ENCODE results near the gene EDAR. TPM values are rescaled to one million over a fixed set of nuclear protein-coding genes. Genes with fewer than 3 reads are reported as not detected.

The EDAR gene
- total and polyA plus RNA-seq, 10 of the 15 experiments (the other 5 are each of a cell fraction or from before 2014, with no cell fraction given) = 0.04 TPM; not detected in 9

GRCh38 chr2:108884619-108885018 is 104.4 kb downstream of the EDAR start (continued):
- TF ChIP-seq USF1 (IDR thresholded peaks at IDR 0.05; ENCODE audit: borderline replicate concordance, extremely low read length, insufficient read depth, low read depth, low read length) (no peak), IKZF2 (IDR thresholded peaks at IDR 0.05) (no peak), IRF3 (IDR thresholded peaks at IDR 0.05) (no peak)
- TF ChIP-seq, protein P1, sequence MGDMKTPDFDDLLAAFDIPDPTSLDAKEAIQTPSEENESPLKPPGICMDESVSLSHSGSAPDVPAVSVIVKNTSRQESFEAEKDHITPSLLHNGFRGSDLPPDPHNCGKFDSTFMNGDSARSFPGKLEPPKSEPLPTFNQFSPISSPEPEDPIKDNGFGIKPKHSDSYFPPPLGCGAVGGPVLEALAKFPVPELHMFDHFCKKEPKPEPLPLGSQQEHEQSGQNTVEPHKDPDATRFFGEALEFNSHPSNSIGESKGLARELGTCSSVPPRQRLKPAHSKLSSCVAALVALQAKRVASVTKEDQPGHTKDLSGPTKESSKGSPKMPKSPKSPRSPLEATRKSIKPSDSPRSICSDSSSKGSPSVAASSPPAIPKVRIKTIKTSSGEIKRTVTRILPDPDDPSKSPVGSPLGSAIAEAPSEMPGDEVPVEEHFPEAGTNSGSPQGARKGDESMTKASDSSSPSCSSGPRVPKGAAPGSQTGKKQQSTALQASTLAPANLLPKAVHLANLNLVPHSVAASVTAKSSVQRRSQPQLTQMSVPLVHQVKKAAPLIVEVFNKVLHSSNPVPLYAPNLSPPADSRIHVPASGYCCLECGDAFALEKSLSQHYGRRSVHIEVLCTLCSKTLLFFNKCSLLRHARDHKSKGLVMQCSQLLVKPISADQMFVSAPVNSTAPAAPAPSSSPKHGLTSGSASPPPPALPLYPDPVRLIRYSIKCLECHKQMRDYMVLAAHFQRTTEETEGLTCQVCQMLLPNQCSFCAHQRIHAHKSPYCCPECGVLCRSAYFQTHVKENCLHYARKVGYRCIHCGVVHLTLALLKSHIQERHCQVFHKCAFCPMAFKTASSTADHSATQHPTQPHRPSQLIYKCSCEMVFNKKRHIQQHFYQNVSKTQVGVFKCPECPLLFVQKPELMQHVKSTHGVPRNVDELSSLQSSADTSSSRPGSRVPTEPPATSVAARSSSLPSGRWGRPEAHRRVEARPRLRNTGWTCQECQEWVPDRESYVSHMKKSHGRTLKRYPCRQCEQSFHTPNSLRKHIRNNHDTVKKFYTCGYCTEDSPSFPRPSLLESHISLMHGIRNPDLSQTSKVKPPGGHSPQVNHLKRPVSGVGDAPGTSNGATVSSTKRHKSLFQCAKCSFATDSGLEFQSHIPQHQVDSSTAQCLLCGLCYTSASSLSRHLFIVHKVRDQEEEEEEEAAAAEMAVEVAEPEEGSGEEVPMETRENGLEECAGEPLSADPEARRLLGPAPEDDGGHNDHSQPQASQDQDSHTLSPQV (IDR thresholded peaks at IDR 0.05) = no peak

DNA sequence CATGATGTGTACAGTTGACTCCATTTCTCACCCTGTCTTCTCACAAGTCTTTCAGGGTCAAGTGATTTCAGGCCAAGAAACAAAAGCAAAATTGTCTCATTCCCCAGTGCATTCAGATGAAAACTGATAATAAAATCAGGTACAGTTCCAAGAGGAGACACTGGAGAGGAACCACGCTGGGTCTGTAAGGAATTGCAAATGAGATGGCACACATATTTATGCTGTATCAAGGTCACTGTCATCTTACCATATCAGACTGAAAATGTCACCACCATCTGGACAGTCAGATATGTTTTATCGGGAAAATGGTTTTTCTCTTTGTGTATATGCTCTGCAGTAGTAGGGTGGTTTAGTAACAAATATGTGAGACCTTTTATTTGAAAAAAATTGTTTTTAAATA is 110.7 kb downstream of the EDAR start:
- H3K27me3 ChIP-seq (replicated peaks in 1 of 2; ENCODE audit: control insufficient read depth in 2 of 2, insufficient read depth in 2 of 2, low read length in 1 of 2) = no peaks in the 10 kb centered on the region
- ChIA-PET CTCF (no interaction called here), POLR2A (no interaction called here), RAD21 (ENCODE audit: unreplicated experiment) (no interaction called here), SMC1A (ENCODE audit: uncharacterized antibody, unreplicated experiment) (interaction anchor here (1.3 kb wide), 1 partner anchor 10 kb away, joined by 3 read pairs; no protein-coding TSS in a partner anchor)
- H3K4me1 ChIP-seq (ENCODE audit: control insufficient read depth, insufficient read depth, low read length) = no peaks in the 10 kb centered on the region
- no peaks in the 10 kb centered on the region for H4K20me1 ChIP-seq (ENCODE audit: control insufficient read depth, insufficient read depth)
- in situ Hi-C loops (cut with MboI) (no loop called here), intact Hi-C loops (cut with micrococcal nuclease; ENCODE audit: unreplicated experiment) (no loop called here)
- no peak overlapping the region for H2AFZ ChIP-seq (ENCODE audit: control insufficient read depth, low read depth, low read length)
- no peak for ATAC-seq
- H3K4me2 ChIP-seq (ENCODE audit: control insufficient read depth, insufficient read depth) = no peak overlapping the region
- H3K36me3 ChIP-seq (ENCODE audit: control insufficient read depth in 2 of 2, insufficient read depth in 2 of 2, low read length in 1 of 2) = no peaks in the 10 kb centered on the region
- BruUV-seq (replicated peaks) = no TSS peak
- no peak overlapping the region for H3K4me3 ChIP-seq
- H3K9me3 ChIP-seq (replicated peaks; ENCODE audit: control insufficient read depth, insufficient read depth, low read length) = peaks cover 2% of the 10 kb centered on the region; the same call in 1 of the 3 replicates
- H3K27ac ChIP-seq (ENCODE audit: control insufficient read depth, insufficient read depth) = no peak overlapping the region
- DNase-seq (ENCODE audit: low read depth, low spot score) = no peak
- 50% methylated on average over 2 of the region's 2 CpGs for WGBS (ENCODE audit: insufficient coverage, insufficient replicate concordance, low lambda C conversion rate, missing lambda C conversion rate)
- no peak for FAIRE-seq
- H3K79me2 ChIP-seq (ENCODE audit: control insufficient read depth, insufficient read depth, low read length) = no peaks in the 10 kb centered on the region
- H3K9ac ChIP-seq (ENCODE audit: control insufficient read depth, insufficient read depth, low read length) = no peak overlapping the region
- TF ChIP-seq, protein P2, sequence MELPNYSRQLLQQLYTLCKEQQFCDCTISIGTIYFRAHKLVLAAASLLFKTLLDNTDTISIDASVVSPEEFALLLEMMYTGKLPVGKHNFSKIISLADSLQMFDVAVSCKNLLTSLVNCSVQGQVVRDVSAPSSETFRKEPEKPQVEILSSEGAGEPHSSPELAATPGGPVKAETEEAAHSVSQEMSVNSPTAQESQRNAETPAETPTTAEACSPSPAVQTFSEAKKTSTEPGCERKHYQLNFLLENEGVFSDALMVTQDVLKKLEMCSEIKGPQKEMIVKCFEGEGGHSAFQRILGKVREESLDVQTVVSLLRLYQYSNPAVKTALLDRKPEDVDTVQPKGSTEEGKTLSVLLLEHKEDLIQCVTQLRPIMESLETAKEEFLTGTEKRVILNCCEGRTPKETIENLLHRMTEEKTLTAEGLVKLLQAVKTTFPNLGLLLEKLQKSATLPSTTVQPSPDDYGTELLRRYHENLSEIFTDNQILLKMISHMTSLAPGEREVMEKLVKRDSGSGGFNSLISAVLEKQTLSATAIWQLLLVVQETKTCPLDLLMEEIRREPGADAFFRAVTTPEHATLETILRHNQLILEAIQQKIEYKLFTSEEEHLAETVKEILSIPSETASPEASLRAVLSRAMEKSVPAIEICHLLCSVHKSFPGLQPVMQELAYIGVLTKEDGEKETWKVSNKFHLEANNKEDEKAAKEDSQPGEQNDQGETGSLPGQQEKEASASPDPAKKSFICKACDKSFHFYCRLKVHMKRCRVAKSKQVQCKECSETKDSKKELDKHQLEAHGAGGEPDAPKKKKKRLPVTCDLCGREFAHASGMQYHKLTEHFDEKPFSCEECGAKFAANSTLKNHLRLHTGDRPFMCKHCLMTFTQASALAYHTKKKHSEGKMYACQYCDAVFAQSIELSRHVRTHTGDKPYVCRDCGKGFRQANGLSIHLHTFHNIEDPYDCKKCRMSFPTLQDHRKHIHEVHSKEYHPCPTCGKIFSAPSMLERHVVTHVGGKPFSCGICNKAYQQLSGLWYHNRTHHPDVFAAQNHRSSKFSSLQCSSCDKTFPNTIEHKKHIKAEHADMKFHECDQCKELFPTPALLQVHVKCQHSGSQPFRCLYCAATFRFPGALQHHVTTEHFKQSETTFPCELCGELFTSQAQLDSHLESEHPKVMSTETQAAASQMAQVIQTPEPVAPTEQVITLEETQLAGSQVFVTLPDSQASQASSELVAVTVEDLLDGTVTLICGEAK (IDR thresholded peaks at IDR 0.05; ENCODE audit: borderline replicate concordance) = no peak
- TF ChIP-seq ZNF24 (IDR thresholded peaks at IDR 0.05) (no peak), SMAD1 (IDR thresholded peaks at IDR 0.05; ENCODE audit: low read depth, partially characterized antibody) (no peak), CREB1 (IDR thresholded peaks at IDR 0.05; ENCODE audit: low read depth) (no peak), ZNF384 (IDR thresholded peaks at IDR 0.05; ENCODE audit: borderline replicate concordance, low read depth, low read length) (no peak), SRF (IDR thresholded peaks at IDR 0.05; ENCODE audit: low read depth in 2 of 2, low read length in 2 of 2) (no peak), ZNF622 (IDR thresholded peaks at IDR 0.05) (no peak), NFYA (IDR thresholded peaks at IDR 0.05; ENCODE audit: borderline replicate concordance, low read depth, low read length) (no peak), SUPT20H (IDR thresholded peaks at IDR 0.05; ENCODE audit: borderline replicate concordance, control insufficient read depth, low read depth, low read length) (no peak)
